ENCODE results near the gene RORB.

The RORB gene

DNA sequence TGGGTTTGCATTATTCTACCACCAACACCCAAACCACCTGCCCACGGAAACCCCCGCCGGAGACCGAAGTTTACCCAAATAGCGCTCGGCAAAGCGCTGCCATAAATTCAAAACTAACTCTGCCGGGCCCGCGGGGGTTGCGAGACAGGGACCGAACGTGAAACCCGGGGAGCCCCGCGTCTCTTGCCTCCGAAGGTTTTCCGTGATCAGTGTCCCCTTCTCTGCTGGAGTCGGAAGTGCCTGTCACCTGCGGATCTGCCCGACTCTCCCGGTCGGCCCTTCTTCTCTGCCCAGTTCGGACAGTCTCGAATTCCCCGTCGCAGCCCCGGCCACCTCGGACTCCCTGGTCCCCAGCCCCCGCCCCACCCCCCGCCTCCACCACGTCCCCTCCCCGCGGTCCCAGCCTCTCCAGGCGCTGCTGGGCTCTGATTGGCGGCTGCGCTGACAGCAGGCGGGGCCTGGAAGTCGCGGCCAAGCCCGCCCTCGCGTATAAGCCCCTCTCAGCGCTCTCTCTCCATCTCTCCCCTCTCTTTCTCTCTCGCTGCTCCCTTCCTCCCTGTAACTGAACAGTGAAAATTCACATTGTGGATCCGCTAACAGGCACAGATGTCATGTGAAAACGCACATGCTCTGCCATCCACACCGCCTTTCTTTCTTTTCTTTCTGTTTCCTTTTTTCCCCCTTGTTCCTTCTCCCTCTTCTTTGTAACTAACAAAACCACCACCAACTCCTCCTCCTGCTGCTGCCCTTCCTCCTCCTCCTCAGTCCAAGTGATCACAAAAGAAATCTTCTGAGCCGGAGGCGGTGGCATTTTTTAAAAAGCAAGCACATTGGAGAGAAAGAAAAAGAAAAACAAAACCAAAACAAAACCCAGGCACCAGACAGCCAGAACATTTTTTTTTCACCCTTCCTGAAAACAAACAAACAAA is at the start of gene RORB:
TSS of gene RORB (plus strand) at position 517 of the 929 bp plus-strand sequence. CDS start 642 bp downstream, outside the sequence.
- DNase-seq, result peak in 48 of 51 donors; percentile 28 to 92 (median 78)

DNA sequence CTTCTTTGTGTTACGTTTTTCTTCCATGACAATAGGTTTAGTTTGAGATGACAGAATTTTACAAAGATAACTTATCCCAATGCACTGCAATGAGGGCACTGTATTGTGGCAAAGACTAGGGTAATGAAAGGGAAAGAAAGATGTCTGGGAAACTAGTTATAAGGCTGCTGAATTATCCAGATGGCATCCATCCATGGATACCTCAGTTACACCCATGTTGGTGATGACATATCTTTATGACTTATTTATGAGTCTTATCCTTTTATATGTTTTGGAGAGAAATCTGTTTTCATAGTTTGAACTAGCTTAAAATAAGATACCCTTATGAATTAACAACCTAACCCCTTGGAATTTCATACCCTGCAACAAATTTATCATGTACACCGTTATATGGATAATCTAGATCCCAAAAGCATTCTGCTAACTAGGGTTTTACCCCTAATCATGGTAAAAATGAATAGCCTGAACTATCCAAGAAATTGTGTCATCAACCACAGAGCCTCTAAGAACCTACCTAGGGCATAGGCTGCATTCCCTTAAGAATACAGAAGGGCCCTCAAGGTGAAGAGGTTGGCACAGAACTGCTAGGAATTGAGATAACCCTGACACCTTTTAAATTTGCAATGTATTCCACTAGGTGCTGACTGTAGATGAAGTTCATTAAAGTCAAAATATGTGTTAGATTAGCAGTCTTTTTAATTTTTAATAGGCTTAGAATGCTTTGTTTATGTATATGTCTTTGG is 49.5 kb upstream of the RORB start:
- no peak for DNase-seq

DNA sequence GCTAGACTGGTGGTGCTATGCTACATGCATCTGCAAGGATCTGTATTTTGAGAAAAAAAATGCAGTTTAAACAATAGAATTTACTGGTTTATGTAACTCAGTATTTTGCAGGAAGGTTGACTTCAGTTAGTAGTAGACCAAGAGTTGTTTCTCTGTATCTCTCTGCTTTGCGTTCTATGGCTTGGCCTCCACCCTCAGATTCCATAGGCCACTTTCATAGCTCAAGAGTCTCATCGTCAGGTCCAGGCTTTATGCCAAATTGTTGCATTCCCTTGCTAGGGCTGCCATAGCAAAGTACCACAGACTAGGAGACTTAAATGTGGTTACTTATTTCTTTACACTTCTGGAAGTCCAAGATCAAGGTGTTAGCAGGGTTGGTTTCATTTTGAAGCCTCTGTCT is 48.1 kb upstream of the RORB start:
- no peak for DNase-seq

DNA sequence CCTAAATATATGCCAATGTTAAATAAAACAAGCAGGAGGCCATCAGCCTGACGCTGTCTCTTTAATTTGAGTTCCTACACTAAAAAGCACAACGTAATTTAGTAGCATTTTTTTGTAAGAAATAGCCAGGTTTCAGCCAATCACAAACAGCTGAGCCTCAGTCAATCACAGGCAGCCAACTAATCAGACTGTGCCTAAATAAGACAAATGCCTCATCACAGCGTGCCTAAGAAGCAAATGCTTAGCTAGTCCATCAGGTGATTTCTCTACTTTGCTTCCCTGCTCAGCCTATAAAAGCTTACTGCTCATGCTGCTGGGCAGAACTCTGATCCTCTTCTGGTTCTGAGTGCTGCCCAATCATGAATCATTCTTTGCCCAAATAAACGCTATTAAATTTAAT is 38.3 kb upstream of the RORB start:
- DNase-seq, result no peak

DNA sequence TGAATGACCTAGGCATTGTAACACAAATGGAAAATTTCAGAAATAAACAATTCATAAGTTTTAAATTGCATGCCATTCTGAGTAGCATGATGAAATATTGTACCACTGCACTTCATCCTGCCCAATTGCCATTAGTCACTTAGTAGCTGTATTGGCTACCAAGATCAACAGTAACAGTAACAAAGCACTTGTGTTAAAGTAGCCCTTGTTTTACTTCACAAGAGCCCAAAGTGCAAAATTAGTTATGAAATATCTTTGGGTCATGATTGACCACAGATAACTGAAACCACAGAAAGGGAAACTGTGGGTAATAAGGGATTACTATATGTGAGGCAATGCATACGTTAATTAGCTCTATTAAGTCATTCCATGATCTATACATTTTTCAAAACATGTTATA is 33.3 kb upstream of the RORB start:
- DNase-seq, result no peak

DNA sequence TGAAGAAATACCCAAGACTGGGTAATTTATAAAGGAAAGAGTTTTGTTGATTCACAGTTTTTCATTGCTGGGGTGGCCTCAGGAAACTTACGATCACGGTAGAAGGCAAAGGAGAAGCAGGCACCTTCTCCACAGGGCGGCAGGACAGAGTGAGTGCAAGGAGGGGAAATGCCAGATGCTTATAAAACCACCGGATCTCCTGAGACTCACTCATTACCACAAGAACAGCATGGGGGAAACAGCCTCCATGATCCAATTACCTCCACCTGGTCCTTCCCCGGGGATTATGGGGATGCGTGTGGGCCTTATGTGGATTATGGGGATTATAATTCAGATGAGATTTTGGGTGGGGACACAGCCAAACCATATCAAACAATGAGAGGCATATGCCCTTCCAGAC is 18.5 kb upstream of the RORB start:
- DNase-seq, result no peak

DNA sequence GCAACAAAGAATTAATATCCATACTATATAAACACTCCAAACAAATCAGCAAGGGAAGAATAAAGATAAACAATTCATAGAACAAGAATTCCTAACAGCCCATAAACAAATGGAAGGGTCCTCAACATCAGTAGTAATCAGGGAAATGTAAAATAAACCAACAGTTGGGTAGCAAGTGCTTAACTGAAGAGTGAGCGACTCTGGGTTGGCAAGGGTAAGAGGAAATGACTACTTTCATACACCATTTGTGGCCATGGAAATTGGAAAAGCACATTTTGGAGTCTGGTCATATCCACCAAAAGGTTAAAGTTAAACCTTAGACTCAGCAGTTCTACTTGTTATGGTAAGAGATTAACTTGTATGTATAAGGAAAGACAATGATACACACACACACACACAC is 17.4 kb upstream of the RORB start:
- DNase-seq, result no peak

DNA sequence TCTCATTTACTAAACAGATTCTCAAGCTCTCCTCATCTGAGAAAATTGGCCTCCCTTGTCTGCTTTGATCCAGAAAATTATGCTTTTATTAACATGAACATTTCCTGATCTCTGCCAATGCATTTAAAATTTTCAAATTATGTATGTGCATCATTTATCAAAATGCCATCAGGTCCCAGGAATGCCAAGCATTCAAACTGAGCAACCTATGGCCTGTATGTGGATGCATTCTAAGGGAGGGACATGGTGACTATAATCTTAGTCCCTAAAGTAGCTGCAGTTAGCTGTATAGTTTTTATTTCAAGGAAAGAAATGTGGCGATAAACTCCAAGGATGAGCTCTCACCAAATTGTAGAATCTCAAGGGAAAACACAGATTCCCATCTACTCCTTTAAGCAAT is 9.7 kb upstream of the RORB start:
- DNase-seq, result no peak

DNA sequence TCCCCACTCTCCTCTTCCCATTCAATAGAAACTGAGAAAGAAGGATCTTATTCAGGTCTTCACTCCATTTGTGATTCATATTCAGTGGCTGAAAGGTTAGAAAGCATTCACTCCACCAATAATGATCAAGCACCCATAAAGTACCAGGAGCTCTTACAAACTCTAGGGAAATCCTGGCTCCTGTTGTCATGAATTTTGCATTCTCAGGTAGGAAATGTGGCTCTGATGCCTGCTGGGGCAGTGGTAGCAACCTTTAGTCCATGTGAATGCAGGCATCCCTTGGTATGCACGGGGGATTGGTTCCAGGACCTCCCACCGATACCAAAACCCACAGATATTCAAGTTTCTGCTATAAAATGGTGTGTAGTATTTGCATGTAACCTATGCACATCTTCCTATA is 3.6 kb upstream of the RORB start:
- DNase-seq, result no peak

DNA sequence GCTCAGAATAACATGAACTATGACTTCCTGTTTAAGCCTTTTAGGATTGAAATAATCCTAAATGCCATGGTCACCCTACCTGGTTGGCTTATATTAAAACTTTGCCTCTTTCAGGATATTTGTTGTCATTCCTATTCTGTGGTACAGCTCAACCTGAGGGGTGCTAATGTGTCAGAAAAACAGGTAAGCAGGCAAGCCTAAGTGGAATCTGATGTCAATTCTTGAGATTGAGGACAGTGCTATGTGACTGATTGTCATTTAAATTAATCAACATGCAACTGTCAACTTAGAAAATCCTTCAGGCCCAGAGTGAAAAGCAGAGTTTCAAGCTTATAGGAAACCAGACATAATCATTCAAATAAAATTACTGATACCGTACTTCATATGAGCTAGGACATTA is 2.6 kb upstream of the RORB start:
- DNase-seq, result no peak

DNA sequence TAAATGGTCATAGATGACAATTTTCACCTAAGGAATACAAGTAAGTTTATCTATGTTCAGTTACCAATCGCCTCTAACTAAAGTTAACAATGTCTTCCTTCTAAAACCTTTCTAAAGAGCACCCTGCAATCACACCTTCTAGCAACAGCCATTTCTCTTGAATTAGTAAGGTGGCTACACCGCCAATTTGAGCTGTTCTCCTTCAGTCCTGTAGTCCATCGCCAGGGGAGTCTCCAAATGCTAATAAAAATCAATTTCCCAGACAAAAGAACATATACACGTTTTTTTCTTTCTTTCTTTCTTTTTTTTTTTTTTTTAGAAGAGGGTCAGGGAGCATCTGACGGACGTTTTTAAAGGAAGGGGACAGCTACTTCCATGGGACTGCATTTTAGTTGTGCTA is 729 bp upstream of the RORB start:
- no peak for DNase-seq

DNA sequence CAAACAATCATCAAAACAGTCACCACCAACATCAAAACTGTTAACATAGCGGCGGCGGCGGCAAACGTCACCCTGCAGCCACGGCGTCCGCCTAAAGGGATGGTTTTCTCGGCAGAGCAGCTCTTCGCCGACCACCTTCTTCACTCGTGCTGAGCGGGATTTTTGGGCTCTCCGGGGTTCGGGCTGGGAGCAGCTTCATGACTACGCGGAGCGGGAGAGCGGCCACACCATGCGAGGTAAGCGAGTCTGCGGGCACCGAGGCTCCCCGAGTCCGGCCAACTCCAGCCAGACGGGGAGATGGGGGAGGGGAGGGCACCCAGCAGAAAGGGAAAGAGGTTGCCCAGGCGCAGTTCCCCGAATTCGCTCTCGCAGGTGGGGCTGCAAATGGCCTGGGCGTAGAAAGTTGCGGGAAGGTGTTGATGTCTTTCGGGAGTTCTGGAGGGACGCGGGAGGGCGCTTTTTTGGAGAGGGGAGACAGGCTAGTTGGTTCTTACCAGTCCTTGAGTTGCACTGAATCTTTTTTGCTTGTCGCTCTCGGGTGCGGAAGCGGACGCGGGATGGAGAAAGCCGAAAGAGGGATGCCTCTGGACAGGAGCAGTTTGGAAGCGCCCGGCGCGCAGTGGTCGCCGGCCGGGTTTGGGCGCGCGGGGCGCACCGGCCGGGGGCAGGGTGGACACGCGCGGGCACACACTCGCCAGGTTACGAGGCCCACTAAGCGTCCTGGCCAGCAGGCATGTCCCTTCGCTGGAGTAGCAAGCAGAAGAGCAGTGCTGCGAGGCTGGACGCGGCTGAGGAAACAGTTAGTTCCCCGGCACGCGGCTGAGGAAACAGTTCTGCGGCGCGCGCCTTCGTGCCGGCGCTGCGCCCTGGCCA is 849 bp downstream of the RORB start:
- DNase-seq, result peak in 24 of 51 donors; percentile 13 to 71 (median 36)

DNA sequence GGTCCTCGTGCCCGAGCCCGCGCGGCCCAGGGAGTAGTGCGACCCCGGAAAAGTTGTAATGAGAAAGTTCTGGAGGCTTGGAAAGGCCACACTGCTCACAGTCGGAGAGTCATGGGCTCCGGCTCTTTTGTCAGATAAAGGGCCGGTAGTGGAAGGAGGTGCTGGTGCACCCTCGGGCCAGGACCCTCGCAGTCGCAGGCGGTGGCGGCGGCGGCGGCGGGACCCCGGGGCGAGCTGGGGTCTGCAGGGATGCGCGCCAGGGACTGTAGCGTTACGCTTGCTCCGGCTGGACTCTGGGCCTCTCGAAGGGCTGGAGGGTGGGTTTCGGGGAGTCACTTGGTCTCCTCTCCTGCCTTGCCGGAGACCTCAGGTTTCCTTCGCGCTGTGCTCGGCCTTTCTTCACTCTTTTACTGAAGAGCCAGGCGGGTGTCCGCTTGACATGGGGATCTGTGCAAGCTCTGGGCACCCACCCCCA is 1.5 kb downstream of the RORB start:
- DNase-seq, result peak in 8 of 51 donors; percentile 16 to 43 (median 26)

DNA sequence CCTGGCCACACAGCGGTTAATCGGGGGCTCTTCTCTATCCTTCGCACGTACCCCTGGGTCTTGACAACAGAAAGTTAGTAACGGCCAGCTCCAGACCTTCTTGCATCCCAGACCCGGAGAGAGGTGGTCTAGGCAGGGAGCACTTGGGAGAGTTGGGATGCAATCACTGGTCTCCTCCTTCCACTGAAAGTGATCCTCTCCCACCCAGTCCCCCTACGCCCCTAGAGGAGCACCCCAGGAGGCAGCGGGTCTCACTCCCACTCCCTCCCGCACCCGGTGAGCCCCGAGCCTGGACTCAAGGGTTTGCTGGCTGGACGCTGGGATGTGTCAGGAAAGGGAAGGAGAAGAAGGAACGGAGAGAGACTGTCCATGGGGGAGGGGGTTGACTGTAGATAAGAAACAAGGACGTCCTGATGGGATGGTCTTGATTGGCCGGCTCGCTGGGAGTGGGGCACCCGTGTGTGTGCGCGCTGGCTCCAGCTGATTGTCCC is 2.0 kb downstream of the RORB start:
- peak in 9 of 51 donors; percentile 1 to 43 (median 4) for DNase-seq

DNA sequence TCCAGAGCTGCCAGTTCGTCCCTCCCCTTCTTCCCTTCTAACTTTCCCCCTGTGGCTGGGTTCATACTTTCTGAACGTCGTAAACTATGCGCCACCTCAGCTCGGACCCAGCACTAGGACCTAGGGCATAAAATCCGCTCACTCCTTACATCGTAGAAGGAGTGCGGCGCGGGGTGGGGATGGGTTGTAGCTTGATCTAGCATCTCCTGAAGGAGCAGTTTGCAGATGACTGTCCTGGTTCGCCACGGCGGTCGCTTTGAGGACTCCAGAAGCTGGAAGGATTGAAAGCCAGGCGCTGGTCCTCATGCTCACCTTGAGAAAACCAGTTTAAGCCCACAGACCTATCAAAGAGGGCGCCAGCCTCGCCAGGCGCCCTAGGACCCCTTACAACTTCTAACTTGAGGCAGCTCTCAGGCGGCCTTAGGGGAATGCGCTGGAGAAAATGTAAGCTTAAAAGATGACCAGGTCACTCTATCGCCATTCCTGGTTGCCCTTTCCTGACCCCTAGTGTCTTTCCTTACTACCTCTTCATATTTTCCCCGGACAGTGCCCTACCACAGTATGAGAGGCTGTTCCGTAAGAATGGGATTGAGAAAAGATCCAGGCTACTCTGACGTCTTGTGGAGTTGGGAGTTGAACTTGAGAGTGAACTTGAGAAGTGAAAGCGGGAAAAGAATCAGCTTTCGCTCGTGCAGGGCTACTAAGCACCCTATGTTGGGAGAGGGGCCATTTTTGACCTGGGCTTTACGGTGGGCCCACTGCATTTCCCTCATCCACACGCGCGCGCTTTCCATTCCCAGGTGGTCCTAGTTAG is 2.8 kb downstream of the RORB start:
- DNase-seq, result peak in 6 of 51 donors; percentile 2 to 45 (median 12)

DNA sequence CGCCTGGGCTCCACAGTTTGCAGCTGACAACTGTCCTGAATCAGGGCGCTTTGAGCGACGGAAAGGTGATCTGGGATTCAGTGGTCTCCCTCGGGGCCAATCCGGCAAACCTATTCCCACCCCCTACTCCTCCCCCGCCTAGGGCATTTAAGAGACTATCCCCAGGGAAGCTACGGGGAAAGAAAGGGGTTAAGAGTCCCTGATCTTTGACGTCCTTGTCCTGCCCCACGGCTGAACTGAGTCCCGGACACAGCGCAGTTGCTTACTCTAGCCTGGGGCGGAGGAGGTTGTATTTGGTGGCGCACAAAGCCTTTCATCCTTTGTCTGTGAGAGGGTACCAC is 3.4 kb downstream of the RORB start:
- DNase-seq, result peak in 6 of 51 donors; percentile 3 to 44 (median 9)

DNA sequence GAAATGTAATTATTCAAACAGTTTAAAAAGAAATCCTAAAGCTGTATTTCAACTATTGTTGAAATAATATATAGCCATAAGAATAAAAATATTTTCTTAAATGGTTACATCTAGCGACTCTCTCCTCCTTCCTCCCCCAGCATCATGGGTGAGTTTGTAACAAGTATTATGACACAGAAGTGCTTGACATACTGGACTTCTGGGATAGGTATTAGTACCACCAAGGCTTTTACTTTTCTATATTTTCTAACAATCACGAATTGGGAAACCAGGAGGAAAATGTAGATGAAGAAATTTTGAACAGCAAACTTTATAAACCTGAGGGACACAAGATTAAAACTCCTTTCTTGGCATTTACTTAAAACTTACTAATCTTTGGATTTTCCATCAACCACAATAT is 4.4 kb downstream of the RORB start:
- no peak for DNase-seq

DNA sequence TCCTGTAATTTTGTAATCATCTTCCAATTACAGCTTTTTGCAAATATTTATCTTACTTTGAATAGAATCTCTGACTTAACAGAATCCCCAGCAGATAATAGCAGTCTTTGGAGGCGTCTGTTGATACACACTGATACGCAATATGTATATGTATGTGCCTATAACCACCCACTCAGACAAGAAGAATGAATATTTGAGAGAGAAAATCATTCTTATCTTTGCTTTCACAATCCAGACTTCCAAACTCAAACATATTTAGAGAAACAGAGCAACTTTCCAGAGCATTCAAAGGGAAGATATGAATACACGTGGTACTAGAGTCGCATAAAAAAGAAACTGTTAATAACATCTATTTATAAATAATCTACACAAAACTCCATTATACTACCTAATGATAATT is 6.1 kb downstream of the RORB start:
- DNase-seq, result no peak

DNA sequence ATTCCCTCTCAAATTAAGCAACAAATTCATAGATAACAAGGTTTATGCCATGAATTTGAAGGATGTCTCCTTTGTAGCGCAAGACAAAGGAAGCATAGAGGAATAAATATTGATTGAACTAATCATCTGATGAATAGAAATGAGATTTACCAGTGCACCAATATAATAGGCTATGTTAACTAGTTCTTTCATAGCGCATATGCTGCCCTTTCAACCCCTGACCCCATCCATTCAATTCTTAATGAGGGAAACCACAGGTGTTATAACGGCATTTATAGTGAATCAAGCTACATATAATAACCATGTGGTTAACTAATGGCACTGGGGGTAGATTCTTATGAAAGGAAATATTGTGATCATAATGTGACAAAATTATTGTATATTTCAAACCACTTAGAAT is 6.5 kb downstream of the RORB start:
- no peak for DNase-seq

DNA sequence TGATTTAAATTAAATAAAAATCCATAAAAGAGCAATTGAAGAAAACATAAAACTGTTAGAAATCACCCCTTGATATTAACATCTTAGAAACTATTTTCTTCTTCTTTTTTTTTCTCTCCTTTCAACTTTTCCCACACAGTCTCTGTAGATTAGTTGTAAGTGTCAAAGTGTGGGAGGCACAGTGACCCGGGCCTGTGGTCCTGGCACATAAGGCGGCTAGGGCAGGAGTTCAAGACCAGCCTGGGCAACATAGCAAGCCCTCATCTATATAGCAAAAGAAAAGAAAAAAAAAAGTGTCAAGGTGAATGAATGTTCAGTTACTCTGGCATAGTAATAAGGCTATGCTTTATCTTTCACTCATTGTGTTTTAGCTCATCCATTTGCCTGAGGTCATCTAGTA is 14.2 kb downstream of the RORB start:
- DNase-seq, result no peak

DNA sequence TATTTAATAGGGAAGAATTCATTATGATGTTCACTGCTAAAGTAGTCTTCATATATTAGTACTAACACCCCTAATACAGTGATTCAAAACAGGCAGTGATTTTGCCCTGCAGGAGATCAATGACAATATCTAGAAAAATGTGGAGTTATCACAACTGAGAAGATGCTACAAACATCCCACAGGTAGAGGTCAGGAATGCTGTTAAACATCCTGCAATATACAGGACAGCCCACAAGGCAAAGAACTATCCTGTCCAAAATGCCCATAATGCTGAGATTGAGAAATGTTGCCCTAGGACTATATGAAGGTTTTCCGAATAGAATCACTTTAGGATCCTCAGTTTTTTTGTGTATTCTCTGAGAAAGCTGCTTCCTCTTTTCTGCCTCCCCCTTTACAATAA is 15.3 kb downstream of the RORB start:
- DNase-seq, result no peak

Data from hypothalamus (tissue), 51 donors.